ENCODE results near the gene TUT1. TPM values are rescaled to one million over a fixed set of nuclear protein-coding genes. Genes with fewer than 3 reads are reported as not detected.

The TUT1 gene
- total and polyA plus RNA-seq, 3 donors from 2014 or later: 24.3 to 30.0 (median 25.0) TPM

GRCh38 chr11:62601372-62602140 is 10.2 kb upstream of the TUT1 start, which contains the start of gene MTA2:
MTA2 (minus strand) TSS chr11:62601865; CDS start chr11:62601450, 415 bp downstream.
- Histone ChIP-seq H3K4me1 (peaks cover 30% of the 10 kb centered on the region), H3K4me3 (peak within 1 kb of the TSS; percentile 95 to 99)

GRCh38 chr11:62601122-62601371 is 9.7 kb upstream of the TUT1 start:
- 0 to 1% methylated on average over 6 to 30 of the region's 30 CpGs for WGBS, 2 donors
- no peak for DNase-seq

More at GRCh38 chr11:62601372-62602140, 10.2 kb upstream of the TUT1 start, which contains the start of gene MTA2:
- TF ChIP-seq CTCF (IDR thresholded peaks at IDR 0.05): no peak
- TF ChIP-seq POLR2A (IDR thresholded peaks at IDR 0.05): peak; percentile 17
- DNase-seq: peak; percentile 97
- H3K27me3 ChIP-seq: no peaks in the 10 kb centered on the region
- no peaks in the 10 kb centered on the region for H3K36me3 ChIP-seq (ENCODE audit: low read depth, missing control alignments)
- 0% methylated on average over 9 to 66 of the region's 83 CpGs for WGBS, 2 donors
- intact Hi-C loops (cut with DNase I; ENCODE audit: low total_unique reads): no loop called here
- no peaks in the 10 kb centered on the region for H3K9me3 ChIP-seq
- peak within 1 kb of the TSS; percentile 96 to 98 for H3K27ac ChIP-seq

DNA sequence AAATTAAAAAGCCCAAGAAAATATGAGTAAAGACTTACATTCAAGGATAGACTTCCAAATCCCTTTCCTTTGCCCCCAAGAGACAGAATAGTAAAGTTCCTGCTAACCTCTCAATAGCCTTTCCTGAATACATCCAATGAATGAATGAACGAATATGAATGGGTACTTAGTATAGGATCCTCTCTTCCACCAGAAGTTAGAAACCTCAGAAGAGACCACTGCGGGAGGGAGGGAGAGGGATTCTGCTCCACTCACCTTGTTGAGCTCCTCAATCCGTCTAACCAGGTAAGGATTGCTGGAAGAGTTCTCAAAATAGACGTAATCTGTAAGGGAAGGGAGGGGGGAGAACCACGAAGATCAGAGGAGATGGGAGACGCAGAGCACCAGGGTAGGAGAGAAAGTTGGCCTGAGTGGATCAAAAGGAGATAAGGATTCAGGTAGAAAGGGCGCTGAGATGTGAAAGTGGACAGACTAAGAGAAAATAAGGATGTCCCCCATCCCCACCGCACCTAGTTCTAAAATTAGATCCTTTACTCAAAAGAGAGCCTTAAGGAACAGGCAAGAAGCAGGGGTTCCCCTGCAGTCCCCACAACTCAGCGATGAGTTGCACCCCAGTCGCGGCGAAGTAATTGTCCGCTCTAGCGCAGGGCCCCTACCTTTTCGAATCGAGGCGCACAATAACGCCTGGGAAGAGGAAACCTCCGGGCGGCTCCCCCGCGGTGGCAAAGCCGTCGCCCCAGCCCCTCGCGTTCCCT is 9.2 kb upstream of the TUT1 start:
- Histone ChIP-seq H3K27me3 (no peaks in the 10 kb centered on the region), H3K4me1 (peaks cover 30% of the 10 kb centered on the region), H3K9me3 (no peaks in the 10 kb centered on the region), H3K27ac (peak overlapping the region; percentile 96 to 98), H3K36me3 (ENCODE audit: low read depth, missing control alignments) (no peaks in the 10 kb centered on the region), H3K4me3 (peak overlapping the region; percentile 95 to 99)
- TF ChIP-seq CTCF (IDR thresholded peaks at IDR 0.05) (no peak), POLR2A (IDR thresholded peaks at IDR 0.05) (no peak)
- DNase-seq: peak; percentile 32
- intact Hi-C loops (cut with DNase I; ENCODE audit: low total_unique reads): no loop called here
- 0 to 1% methylated on average over 21 to 26 of the region's 26 CpGs for WGBS, 2 donors

More at GRCh38 chr11:62601122-62601371, 9.7 kb upstream of the TUT1 start:
- no peak for TF ChIP-seq CTCF (IDR thresholded peaks at IDR 0.05)
- no peak for TF ChIP-seq POLR2A (IDR thresholded peaks at IDR 0.05)
- H3K27ac ChIP-seq: peak overlapping the region; percentile 96 to 98
- no peaks in the 10 kb centered on the region for H3K9me3 ChIP-seq
- intact Hi-C loops (cut with DNase I; ENCODE audit: low total_unique reads): no loop called here
- no peaks in the 10 kb centered on the region for H3K36me3 ChIP-seq (ENCODE audit: low read depth, missing control alignments)
- peak overlapping the region; percentile 95 to 99 for H3K4me3 ChIP-seq
- peaks cover 30% of the 10 kb centered on the region for H3K4me1 ChIP-seq
- H3K27me3 ChIP-seq: no peaks in the 10 kb centered on the region

DNA sequence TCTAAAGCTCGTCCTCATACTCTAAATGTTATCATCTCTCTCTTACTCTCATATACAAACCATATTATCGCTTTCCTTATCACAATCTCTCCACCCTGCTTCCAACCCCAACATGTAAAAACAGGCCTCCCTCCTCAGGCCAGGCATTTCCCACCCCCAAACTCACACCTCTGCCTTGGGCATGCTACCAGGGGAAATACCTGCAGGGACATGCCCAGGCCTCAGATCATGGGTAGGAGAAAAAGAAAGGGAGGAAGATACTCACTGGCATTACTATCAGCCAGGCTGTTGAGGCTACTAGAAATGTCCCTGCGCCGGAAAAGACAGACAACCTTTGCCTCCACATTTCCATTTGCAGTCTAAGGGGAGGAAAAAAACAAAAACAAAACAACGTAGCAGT is 8.6 kb upstream of the TUT1 start:
- Histone ChIP-seq H3K4me3 (peak overlapping the region in 1 of 2 donors; percentile 3), H3K4me1 (peaks cover 28% of the 10 kb centered on the region), H3K36me3 (ENCODE audit: low read depth, missing control alignments) (no peaks in the 10 kb centered on the region), H3K9me3 (no peaks in the 10 kb centered on the region), H3K27ac (peak overlapping the region; percentile 96 to 98), H3K27me3 (no peaks in the 10 kb centered on the region)
- 16 to 23% methylated on average over 5 of the region's 5 CpGs for WGBS, 2 donors
- TF ChIP-seq CTCF (IDR thresholded peaks at IDR 0.05) (no peak), POLR2A (IDR thresholded peaks at IDR 0.05) (no peak)
- no peak for DNase-seq
- intact Hi-C loops (cut with DNase I; ENCODE audit: low total_unique reads): no loop called here

Measured in testis (tissue), 3 donors.